ENCODE data around the gene WDR86.

WDR86 gene

GRCh38 chr7:151389768-151390597 is 19.9 kb downstream of the WDR86 start:
- DNase-seq, result no peak

- DNase-seq, result no peak
These were observed 20.6 kb downstream of the WDR86 start for GRCh38 chr7:151389096-151389767.

- no peak for DNase-seq
These were observed 21.4 kb downstream of the WDR86 start for GRCh38 chr7:151388430-151388829.

- no peak for DNase-seq
These were observed 21.9 kb downstream of the WDR86 start for GRCh38 chr7:151388007-151388297.

- DNase-seq, result no peak
These were observed 22.5 kb downstream of the WDR86 start for GRCh38 chr7:151387161-151388006.

GRCh38 chr7:151386301-151387160 is 23.3 kb downstream of the WDR86 start:
- no peak for DNase-seq

- no peak for DNase-seq
These were observed 24.1 kb downstream of the WDR86 start for GRCh38 chr7:151385626-151386300.

GRCh38 chr7:151384776-151385625 is 24.8 kb downstream of the WDR86 start:
- no peak for DNase-seq

GRCh38 chr7:151384352-151384697 is 25.5 kb downstream of the WDR86 start:
- DNase-seq, result no peak

GRCh38 chr7:151383638-151384351 is 26.0 kb downstream of the WDR86 start:
- no peak for DNase-seq

- DNase-seq, result no peak
These were observed 27.6 kb downstream of the WDR86 start for GRCh38 chr7:151382079-151382885.

GRCh38 chr7:151381348-151382078 is 28.3 kb downstream of the WDR86 start:
- no peak for DNase-seq

GRCh38 chr7:151381098-151381347 is 28.8 kb downstream of the WDR86 start:
- no peak for DNase-seq

GRCh38 chr7:151380199-151381097 is 29.4 kb downstream of the WDR86 start:
- no peak for DNase-seq

- DNase-seq, result no peak
These were observed 30.2 kb downstream of the WDR86 start for GRCh38 chr7:151379534-151380198.

GRCh38 chr7:151379193-151379520 is 30.7 kb downstream of the WDR86 start:
- DNase-seq, result no peak

- DNase-seq, result no peak
These were observed 31.2 kb downstream of the WDR86 start for GRCh38 chr7:151378496-151379192.
